GM19438 (cell line): ENCODE data around the gene LRRIQ3.
"Not testable (repeated sequence)": the region's sequence is repeated elsewhere in the genome, so short reads cannot be mapped to it uniquely, and the experiment has no call there.

Experiments
- ATAC-seq: cut with Tn5 transposase; IDR thresholded peaks from one replicate; pipeline ENCODE4 v1.9.1; 2021; ENCODE audit warnings: low read depth; ENCODE audit not compliant: unreplicated experiment

Gene LRRIQ3, protein sequence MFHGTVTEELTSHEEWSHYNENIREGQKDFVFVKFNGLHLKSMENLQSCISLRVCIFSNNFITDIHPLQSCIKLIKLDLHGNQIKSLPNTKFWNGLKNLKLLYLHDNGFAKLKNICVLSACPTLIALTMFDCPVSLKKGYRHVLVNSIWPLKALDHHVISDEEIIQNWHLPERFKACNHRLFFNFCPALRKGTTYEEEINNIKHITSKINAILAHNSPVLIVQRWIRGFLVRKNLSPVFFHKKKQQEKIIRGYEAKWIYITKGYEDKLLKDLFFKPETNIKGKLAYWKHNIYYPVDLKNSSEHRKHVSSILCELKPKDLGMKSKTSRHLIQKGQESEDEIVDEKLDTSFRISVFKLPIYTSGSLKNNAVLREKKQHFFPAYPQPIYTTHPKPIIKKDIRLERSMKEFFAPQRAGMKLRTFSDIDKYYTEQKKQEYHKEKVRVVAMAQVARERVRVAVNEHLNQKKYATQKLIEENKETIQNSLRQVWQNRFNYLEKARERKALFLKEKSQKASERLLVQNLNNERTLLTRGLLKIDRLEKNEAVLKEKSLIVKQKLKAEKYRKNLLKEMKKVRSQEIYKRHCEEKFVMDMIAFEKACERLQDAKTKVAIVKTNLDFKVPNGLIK

DNA sequence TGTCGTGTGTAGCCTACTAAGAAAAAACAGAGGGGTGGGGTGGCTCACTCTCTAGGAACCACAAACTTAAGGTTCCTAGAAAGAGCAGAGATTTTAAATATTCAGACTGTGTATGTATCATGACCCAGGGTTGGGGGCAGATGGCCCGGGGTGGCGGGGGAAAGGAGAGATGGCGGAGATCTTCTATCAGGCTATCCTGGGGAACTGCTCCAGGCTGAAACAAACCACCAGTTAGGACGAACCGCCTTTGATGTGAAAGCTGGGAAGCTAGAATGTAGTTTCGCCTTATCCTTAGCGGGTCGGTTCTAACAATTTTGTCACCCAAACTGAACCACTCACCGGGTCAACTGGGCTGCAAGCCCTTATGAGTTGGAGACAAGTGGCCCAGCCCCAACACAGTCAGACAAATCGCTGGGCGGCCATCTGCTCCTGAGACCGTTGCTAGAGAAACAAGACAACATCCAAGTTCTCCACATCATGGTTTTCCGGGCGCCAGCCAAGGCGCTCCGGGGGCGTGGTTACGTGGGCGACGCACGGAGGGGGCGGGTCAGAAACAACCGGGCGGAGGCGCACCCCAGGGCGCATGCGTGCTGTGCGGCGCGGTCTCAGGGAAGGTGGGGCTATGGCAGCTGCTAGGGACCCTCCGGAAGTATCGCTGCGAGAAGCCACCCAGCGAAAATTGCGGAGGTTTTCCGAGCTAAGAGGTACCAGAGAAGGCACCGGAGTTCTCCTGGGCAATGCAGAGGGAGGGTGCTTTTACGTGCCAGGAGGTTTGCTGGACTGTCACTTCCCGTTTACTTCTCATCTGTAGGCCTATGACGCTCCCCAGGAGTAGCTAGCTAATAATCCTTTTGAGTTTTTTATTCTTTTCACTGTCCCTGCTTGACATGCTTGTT is at the start of gene LRRIQ3, which contains the start of gene FPGT:
Gene LRRIQ3, minus strand, starts transcription at position 520 of the 896 bp plus-strand sequence. CDS start 14,492 bp downstream, outside the sequence.
Gene FPGT, plus strand, starts transcription at position 586 of the 896 bp plus-strand sequence. Its CDS starts 37 bp downstream, at position 623.
- peak; percentile 92 for ATAC-seq

DNA sequence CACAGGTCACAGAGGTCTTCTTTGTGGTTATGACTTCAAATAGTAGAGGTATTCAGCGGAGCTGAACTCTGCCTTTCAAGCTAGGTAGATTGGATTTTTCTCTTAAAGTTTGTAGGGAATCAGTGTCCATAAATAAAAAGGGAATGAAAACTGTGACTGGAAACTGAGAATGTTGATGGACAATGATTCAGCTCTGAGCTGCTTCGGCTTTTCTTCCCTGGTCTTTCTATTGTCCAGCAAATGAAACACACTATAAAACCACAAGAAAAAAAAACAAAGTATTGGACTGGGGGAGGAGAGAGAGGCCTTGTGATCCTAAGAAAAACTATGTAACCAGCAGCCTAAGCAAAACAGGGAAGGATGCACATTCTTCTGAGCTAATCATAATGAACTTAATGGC is 48.3 kb upstream of the LRRIQ3 start:
- ATAC-seq = no peak

DNA sequence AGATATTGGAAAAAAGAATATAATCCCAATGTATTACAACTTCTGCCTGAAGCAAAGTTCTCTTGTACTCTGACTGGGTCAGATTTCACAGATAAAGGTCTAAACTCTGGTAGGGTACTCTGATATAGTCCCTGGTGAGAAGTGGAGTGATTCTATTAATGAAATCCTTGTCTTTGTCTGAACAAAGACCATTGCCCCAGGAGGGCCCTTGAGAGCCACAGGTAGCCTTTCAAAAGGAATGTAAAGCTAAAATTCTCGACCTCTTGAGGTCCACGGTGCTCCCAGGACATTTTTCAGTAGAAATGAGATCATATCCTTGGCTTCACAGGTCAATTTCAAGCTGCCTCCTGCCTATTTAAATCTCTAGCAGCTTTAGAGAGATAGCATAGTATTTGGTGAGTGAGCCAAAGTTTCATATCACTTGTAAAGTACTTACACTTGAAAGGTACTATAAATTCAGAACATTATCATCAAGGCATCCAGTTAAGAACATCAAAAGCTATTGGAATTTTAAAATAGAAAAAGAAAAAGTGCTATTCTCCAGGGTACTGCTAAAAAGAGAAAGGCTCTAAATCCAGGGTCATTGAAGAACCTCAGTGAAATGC is 47.3 kb upstream of the LRRIQ3 start:
- ATAC-seq = no peak

DNA sequence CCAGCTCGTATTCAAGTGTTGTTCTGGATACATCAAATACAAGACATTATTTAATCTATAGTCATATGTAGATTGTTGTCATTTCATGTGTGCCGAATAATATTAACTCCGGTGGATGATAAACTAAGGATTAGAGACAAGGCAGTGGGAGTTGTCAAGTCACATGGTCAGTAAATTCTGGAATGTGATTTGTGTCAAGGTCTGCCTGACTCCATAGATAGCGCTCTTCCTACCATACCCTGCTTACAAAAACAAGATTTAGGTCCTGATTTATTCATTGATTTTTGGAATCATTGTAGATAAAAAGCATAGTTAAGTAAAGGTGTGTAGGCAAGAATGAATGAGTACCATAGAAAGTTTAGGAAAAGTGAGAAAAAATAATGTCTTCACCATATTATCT is 39.8 kb upstream of the LRRIQ3 start:
- no peak for ATAC-seq

DNA sequence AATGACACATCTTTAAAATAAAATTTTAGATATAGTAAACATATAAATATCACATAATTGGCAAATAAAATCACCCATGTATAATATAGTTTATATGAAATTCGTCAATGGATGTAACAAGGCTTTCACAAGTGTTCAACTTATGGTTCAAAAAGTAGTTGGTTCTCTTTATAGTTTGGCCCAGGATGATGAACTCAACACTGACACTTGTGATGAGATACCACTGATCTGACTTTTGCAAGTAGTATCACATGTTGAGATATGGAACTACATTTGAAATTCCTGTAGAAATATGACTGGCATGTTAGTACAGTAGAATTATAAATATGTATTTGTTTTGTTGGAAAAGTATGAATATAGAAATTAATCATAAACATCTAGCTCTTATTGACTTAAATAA is 39.1 kb upstream of the LRRIQ3 start:
- no peak for ATAC-seq

DNA sequence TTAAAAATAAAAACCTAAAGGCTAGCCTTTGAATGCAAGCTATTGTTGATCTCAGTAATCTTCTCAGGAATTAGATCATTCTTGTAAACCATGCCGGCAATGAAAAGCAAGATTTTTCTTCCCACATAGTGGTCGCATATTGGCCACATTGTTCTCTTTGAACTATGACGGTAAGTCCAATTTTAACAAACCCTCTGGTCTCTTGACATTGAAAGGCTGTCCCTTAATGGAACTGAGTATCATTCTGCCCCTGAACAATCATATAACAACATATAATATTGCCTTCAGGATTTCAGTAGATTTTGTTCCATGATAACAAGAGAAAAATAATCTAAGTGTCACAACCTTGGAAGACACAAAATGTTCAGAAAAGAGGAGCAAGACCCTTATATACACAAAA is 38.5 kb upstream of the LRRIQ3 start:
- no peak for ATAC-seq

DNA sequence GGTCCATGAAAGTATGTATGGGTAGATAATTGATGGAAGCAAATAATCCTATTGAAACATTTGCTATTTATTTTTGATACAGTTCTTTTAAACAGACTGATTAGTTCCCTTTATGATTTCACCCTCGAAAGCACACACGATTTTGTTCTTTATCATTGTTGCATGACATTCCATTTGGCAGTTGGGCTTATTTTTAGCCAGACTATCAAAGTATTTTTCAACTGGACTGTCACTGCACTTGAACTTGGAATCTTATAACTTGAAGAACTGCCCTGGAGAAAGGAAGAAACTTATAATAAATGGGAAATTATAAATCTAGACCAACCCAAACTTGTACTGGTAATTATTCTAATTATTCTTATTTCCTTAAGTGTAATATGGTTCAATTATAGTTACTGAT is 37.2 kb upstream of the LRRIQ3 start, which contains the start of gene TNNI3K:
Gene TNNI3K, plus strand, starts transcription at position 235 of the 400 bp plus-strand sequence. Its CDS starts 65 bp downstream, at position 300.
- ATAC-seq = no peak

DNA sequence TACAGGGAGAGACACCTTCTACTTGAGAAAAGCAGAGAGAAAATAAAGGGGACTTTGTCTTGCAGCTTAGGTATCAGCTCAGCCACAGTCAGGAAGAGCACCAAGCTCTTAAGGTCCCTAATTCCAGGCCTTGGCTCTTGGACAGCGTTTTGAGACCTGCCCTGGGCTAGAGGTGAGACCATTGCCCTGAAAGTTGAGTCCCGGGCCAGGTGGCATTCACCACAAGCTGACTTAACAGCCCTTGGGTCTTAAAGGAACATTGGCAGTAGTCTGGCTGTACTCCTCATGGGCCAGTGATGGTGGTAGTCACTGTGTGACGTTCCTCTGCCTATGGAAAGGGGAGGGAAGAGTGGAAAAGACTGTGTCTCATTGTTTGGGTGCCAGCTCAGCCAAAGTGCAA is 25.5 kb upstream of the LRRIQ3 start:
- ATAC-seq = no peak

DNA sequence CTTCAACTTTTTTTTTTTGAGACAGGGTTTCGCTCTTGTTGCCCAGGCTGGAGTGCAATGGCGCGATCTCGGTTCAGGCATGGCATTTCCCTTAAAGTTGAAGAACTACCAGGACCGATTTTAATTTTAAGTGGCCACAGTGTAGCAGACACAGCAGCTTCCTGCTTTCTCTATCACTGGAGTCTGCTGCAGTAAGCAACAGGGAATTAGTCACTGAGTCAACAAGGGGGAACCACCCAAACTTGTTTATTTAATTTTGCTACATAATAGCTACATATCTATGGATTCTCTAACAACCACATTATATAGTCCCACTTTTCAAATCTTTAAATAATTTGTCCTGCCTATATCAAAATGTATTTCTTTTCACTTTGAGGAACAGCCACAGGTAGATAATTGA is 24.7 kb upstream of the LRRIQ3 start:
- ATAC-seq = no peak

DNA sequence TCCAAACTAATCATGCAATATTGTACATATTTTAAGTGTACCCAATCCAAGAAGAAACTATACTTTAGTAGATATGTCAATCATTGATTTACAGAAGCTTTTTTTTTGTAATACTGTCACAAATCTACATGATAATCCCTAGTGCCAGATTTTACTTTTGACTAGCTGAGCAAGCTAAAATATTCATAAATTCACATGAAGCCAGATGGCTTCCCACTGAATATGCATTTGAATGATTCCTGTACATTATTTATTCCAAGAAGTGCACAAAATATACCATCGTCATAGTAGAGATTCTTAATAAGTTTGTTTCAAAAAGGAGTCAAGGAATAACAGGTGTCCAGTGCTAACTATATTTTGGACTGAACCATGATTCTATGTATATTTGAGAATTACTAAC is 17.3 kb upstream of the LRRIQ3 start:
- ATAC-seq = no peak

DNA sequence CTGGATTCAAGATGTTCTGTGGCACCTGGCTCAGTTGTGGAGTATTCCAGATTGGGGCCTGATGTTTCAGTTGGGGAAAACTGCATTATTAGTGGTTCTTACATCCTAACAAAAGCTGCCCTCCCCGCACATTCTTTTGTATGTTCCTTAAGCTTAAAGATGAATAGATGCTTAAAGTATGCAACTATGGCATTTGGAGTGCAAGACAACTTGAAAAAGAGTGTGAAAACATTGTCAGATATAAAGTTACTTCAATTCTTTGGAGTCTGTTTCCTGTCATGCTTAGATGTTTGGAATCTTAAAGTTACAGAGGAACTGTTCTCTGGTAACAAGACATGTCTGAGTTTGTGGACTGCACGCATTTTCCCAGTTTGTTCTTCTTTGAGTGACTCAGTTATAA is 7.3 kb upstream of the LRRIQ3 start:
- no peak for ATAC-seq

DNA sequence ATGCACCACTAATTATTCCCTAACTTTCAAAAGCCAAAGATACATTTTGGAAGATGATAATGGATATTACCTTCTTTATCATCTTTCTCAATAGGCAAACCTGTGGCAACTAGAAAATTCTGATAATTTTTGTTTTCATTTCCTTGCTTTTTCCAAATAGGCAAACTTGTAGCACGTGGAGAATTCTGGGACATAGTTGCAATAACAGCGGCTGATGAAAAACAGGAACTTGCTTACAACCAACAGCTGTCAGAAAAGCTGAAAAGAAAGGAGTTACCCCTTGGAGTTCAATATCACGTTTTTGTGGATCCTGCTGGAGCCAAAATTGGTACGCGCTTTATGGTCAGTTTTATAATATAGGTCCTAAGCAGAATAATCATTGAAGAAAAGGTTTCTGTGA is 1.5 kb upstream of the LRRIQ3 start:
- no peak for ATAC-seq

DNA sequence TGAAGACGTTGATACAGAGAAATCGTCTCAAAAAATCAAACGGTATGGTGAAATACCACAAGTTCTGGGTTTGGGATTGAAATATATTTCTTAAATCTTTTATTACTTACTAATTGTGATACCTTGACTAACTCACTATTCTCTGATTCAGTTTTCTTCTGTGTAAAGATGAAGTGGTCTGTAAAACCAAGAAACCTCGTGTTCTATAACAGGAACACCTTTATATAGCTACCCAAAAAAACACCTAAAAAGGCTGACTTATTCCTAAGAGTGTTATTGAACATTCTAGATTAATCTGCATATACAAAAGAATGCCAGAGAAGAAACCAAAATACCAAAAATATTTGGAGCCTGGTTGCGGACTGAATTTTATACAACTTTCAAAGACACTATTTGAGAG is 721 bp downstream of the LRRIQ3 start:
- ATAC-seq = no peak

DNA sequence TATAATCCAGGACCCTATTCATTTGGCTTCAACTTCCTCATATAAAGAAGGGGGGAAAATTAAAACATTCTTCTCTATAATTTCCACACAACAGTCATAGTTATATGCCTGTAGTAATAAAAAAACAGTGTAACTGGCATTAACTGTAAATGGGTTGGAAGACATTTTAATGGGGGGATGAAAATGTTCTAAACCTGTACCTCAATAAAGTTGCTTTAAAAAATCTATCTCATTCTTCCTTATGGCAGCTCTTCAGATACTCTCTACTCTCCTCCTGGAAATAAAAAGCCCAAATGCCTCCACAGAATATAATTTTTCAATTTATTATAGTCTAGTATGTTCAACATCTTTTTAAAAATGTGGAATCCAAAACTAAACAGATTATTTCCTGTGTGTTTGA is 2.6 kb downstream of the LRRIQ3 start:
- ATAC-seq = no peak

DNA sequence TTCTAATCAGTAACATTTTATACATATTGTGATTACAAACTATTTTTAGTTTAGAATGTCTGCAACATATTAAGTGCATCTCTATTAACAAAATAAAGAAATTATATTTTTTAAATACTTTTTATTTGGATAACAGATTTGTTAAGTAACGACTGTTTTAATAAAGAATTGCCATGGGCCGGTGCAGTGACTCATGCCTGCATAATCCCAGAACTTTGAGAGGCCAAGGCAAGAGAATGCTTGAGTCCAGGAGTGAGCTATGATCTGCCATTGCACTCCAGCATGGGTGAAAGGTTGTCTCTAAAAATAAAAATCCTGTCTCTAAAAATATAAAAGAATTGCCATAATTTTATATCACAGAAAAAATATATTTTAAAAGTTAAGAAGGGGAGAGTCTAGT is 4.1 kb downstream of the LRRIQ3 start:
- ATAC-seq = no peak

DNA sequence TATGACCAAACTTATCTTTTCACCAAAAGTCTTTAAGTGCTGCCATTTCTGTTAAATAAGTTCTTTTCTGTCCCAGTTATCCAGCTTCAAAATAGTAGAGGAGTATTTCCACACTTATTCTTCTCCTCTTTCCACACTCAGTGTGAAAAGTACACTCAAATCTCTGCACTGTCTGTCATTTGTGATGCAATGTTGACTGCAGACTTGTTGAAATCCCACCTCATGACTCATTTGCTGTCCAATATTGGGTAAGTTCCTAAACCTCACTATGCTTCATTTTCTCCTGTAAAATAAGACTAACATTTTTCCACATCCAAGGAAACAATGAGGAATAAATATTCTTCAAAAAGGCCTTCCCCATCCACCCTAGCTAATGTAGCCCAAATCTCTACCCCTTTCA is 17.5 kb downstream of the LRRIQ3 start:
- no peak for ATAC-seq

DNA sequence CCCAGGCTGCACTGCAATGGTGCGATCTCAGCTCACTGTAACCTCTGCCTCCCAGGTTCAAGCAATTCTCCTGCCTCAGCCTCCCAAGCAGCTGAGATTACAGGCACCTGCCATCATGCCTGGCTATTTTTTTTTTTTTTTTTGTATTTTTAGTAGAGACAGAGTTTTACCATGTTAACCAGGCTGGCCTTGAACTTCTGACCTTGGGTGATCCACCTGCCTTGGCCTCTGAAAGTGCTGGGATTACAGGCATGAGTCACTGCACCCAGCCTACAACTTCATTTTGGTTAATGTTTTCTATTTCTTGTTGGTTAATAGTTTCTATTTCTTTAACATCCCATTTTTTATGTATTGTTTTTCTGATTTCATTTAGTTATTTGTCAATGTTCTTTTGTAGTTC is 23.6 kb downstream of the LRRIQ3 start:
- not testable (repeated sequence) for ATAC-seq

DNA sequence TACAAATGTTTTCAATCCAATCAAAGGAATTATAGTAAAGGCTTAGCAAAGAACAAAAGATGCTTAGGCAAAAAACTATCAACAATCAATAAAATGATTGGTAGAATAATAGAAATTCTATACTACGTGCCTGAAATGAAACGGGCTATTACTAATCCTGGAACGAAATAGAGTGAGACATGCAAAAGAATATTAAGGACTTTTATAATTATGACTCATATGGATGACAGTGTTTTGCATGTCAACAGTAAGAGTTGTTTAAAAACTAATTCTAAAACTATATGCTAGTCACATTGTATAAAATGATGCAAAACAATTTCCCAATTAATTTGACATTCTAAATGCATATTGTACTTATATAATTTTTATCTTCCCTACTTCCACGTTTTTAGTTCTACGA is 35.6 kb downstream of the LRRIQ3 start:
- no peak for ATAC-seq

DNA sequence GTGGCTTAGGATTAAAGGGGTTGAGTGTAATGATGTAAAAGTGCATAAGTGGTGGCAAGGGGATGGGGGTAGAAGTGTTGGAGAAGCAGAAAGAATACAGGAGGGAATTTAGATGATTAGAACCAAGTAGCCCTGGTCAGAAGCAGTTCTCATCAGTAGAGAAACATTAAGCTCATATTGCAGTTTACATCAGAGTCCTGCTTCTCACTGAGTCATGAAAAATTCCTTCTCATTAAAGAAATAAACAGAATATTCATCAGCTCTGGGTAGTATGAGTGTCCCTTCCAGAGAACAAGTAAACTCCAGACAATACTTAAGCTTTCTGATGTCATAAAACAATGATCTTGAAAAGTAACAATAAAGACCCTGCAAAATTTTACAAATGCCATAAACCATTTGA is 36.5 kb downstream of the LRRIQ3 start:
- no peak for ATAC-seq

DNA sequence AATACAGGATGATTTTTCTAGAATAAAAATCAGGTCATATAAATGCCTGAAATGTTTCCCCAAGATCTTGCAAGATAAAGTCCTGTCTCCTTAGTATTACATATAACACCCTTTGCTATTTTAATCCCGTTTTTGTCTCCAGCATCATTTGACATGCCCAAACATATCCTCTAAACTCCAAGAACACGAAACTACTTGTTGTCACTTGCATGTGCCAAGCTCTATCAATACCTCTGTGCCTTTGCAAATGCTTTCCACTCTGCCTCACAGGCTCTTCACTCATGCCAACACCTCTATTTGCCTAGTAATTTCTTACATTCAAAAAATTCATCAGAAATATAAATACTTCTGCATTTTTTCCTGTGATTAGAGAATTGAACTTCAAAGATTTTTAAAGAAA is 37.9 kb downstream of the LRRIQ3 start:
- no peak for ATAC-seq

DNA sequence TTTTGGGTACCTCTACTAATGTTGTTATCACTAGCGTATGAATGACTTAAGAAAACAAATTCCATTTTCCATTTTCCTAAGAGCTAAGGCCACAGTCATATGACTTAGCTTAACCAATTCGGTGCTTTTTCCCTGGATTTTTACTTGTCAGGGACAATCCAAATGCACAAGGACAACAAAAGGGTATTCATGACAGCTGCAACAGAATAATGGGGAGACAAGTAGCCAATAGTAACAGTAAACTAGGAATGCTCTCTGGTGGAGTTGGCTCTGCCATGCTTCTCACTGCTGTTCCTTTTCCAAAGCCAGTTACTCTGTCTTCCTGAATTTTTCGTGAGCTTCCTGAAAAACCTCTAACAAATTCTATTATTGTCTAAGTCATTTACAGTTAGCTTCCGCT is 52.9 kb downstream of the LRRIQ3 start:
- no peak for ATAC-seq
